ENCODE data around the gene BCL2A1.
"Not testable (repeated sequence)": the region's sequence is repeated elsewhere in the genome, so short reads cannot be mapped to it uniquely, and the experiment has no call there.

BCL2A1 gene

DNA sequence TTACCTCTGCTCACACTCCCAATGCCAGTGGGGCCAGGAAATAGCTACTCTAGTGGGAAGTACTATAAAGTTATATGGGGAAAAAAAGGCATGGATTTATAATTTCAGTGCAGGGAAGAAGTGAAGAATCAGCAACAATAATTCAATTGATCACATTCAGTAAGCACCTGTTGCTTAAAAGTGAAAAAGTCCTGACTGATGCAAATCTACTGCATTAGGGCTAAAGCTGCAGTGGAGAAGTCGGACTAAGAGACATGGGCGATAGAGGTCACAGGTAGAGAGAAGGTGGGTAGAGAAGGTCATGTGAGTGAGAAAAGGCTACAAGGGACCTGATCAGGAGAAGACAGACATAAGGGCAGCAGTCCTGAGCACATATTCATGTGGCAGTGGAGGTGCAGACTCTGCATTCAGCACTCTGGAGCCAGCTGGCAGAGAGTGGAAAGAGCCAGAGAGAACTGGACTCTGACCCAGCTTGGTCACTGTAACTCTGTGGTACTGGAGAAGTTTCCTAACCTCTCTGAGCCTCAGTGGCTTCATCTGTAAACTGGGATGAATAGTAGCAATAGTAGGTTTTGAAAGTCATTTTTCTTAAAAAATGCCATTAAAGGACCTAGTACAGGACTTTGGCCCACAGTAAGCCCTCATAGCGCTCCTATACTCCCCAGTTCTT is 17.6 kb upstream of the BCL2A1 start:
- no peak for DNase-seq

DNA sequence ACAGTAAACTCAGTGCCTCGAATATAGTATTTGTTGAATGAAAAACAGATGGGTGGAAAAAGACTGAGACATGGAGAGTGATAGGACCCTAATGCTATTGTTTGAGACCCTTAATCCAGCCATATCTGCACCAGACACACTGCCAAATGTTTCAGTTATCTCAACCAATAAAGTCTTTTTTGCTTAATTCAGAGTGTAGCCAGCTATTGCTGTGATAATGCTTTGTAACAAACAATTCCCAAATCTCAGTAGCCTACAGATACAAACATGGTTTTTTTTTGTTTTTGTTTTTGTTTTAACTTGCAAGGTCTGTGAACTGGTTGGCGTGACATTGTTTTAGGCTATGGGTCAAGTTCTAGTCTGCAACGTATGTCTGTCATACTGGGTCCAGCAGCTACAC is 17.0 kb upstream of the BCL2A1 start:
- no peak for DNase-seq

DNA sequence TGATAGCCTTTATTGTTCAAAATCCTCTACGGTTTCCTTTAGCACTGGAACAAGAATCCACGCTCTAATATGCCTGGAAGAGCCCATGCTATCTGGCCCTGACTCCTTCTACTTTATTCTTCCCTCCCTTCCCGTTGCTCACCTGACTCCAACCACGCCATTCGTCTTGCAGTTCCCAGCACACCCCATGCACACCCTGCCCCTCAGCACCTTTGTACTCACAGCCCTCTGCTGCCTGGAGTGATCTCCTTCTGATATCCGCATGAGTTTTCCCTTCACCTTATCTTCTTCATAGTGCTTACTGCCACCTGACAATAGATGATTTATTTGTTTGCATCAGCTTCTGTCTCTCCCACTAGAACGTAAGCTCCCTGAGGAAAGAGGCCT is 16.6 kb upstream of the BCL2A1 start:
- no peak for DNase-seq

DNA sequence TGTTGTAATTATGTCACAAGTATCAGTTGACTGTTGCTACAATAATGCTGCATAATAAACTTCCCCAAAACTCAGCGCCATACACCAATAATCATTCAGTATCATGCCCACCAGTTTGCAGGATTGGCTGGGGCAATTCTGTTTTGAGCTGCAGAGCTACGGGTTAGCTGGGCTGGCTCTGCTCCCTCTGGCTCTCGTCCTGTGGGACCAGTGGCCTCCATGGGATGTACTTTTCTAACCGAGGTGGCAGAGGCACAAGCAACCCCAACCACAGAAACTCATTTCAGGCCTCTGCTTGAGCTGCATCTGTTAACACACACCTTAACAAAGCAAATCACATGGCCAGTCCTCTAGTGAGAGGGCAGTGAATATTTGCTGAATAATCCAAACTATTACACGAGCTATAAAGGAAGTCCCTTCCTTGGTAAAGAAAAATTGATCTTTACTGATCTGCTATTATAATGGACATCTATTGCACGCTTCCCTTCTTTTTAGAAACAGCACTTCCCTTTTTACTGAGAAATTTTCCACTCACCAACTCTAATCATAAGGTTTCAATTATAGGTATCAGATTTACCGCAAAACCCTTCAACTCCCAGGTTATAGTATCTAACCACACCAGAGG is 10.9 kb upstream of the BCL2A1 start:
- no peak for DNase-seq

DNA sequence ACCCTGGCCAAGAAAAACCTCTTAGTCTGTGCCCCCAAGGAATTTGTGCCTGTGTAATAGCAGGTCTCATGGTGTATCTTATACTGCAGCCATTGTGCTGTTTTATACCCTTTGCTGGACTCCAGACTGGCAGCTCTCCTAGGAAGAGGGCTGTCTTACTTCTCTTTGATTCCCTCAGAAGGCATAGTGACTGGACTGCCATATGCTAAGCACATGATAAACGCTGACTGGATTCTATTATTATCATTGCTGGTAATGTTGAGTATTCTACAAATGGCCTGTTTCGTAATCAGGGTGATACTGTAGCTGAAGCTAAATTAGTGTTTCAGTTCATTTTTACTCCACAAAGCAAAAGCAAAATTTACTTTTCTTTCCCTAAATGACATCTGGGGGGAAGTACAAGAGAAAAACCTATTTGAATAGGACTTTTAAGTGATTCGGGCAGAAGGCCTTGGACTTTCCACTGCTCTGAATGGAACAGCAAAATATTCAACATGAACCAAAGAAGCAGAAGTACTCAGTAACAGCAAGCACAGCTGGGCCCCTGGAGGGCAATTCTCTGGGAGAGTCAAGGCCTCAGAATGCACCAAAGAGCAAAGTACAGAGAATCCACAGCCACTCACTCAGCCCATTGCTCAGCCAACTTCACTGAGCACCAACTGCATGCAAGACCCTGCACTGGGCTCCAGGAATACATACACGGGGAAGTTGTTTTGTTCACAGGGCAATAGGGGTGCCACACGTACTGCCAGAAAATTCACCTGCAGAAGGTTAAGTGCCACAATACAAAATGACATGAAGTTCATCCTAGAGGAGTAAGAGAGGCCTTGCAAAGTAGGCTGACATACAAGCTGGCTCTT is 7.9 kb upstream of the BCL2A1 start:
- DNase-seq, result no peak

DNA sequence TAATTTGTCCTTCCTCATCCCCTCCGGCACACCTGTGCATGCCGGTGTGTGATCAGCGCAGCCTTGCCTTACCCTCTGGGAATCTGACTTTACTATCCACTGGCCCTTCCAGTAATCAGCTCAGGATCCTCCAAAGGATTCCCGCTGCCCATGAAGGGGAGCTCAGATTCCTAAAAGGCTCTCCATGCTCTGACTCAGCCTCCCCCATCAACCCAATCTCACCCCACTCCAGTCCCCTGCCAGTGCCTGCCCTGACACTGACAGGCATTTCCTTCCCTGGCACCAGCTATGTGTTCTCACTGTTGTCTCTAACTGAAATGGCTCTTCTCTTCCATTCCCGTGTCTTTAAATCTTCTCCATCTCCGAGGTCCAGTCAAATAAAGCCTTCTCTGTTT is 7.3 kb upstream of the BCL2A1 start:
- no peak for DNase-seq

DNA sequence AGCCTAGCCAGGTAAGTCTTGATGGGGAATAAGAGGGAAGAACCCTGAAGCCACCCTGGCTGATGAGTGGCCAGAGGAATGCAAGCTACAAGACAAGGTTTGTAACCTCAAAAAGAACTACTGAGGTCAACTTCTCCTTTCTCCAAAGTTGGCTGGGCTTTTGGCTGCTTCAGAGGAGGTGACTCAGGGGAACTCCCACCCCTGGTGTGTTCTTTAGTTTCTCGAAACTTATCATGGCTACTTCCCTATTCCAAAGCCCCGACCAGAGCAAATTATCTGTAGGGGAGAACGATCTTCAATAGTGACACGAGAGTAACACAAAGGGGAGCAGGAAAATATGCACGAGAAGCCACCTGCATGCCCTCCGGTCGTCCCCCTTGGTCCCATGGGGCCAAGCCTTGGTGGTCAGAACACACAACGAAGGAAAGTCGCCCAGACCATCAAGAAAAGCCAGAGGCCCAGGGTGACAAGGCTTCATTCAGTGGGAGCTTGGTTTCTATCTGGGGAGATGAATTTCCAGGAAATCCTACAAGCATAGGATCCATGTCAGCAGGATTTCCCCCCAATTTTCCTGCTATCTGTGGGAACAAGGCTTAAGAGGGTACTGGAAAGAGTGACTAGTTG is 6.5 kb upstream of the BCL2A1 start:
- DNase-seq, result no peak

DNA sequence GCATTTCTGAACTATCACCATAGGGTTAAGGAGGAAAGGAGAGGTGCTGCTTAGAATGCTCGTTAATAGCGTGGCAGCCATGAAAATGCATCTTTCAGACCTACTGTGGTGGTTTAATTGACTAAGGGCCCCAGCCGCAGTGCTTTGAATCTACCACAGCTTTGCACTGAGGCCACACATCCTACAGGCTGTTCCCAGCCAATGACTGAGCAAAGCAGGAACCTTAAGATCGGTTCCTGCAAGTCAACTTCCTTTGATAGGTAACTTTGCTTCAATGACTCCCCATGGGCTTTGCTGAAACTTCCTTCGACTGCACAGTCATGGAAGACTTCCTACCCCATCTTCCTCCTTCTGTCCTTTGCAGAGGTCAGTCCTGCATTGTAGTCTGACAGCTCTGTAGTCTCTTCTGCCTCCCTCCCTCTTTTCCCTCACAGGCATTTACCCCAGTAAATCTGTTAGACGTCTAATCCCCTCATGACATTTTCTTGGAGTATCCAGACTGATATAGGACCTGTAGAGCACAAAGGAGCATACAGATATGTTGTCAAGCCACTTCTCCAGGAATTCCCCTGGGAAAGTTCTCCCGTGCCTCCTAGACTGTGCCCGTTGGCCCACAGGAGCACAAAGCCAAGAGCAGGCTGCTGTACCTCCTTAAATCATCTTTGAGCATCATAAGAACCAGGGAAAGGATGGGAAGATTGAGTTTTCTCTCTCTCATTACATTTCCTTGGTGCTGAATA is 2.6 kb upstream of the BCL2A1 start:
- no peak for DNase-seq

DNA sequence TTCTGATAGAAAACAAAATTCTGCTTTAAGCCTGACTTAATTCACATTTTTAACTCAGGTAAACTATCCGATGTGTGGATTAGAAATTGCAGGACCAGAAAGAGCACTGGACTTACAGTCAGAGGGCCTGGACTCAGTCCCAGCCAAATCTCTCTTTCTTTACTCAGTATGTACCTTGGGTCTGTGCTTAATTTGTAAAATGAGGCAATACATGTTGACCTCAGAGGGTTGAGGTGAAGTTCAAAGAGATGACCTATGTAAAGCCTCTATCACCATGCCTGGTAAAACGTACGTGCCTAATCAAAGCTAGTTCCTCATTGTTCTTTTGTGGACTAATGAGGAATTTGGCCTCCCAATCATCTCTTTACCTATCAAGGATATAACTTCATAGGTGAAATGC is 1.9 kb upstream of the BCL2A1 start:
- no peak for DNase-seq

DNA sequence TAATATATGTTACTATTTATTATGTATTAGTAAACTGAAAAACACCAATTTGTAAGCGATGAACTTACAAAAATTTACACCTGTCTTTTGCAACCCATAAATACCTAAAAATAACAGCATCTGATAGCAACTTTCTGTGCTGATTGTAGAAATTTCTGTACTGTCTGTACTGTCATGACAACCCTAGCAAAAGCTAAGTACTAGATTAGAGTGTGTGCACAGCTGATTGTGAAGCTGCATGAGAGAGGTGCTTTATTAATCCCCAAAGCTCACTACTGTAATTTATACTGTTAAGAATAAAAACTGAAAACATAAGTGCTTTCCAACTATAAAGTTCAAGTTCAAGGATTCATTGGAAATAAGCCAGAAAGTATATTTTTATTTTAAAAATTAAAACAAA is 815 bp downstream of the BCL2A1 start:
- DNase-seq, result no peak

DNA sequence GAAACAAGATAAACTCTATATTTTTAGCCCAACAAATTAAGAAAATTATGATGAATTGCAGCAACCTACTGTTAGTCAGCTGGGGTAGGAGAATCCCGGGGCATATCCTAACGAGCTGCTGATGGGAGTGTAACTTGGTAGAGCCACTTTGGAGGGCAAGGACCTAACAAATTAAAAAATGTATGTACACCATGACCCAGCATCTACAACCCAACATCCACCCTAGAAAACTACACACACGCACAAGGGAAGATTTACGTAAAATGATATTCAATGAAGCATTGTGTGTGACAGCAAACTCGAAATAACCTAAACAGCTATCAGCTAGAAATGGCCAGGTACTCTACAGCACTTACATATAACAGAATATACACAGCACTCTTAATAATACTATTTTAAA is 1.9 kb downstream of the BCL2A1 start:
- DNase-seq, result no peak

DNA sequence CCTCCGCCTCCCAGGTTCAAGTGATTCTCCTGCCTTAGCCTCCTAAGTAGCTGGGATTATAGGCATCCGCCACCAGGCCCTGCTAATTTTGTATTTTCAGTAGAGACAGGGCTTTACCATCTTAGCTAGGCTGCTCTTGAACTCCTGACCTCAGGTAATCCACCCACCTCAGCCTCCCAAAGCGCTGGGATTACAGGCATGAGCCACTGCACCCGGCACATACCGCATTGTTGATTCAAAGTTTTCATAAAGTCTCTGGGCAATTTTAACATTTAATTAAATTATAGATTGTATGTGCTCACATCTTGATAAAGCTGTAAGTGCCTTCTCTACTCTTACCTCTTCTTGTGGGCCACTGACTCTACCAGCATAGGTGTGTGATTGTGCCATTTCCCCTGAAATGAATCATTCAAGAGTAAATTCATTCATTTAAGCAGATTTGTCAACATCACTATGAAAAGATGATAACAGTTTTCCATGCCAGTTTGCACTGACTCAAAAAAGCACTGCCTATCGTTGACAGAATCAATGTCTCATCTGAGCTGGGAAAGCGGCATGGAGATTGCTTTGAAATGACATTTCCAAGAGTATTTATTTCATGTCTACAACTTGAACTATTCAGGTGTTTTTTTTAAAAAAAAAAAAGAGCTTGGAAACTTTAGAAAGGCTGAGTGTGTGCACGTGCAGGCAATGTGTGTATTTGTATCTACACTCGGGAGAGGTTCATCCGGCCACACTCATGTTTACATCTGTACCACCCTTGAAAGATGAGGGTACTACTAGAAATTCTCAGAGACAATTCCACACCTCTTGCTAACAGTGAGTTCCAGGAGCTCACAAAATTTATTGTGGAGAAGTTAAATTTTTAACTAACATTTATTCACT is 3.5 kb downstream of the BCL2A1 start:
- DNase-seq, result no peak

DNA sequence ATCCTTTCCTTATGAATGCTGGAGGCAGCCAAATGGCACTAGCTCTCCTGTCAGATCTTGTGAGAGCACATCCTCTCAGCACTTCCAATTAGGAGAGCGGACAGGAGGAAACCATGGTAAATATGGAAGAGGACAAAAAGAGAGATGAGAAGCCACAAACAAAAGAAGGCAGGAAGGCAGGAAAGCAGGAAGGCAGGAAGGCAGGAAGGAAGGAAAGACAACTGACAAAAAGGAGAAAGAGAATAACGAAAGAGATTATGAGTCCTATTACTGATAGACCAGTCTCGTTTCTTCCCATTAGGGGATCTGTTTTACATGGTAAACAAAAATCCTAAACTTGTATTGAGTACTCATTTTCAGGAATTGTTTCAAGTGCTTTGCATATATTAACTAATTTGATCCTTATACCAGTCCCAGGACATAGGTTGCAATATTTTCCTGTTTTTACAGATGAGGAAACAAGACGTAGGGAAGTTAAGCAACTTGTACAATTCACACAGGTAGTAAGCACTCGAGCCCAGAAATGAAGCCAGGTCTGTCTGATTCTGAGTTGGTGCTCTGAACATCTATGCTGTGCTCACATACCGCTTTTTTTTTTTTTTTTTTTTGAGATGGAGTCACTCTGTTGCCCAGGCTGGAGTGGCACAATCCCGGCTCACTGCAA is 4.2 kb downstream of the BCL2A1 start:
- no peak for DNase-seq

DNA sequence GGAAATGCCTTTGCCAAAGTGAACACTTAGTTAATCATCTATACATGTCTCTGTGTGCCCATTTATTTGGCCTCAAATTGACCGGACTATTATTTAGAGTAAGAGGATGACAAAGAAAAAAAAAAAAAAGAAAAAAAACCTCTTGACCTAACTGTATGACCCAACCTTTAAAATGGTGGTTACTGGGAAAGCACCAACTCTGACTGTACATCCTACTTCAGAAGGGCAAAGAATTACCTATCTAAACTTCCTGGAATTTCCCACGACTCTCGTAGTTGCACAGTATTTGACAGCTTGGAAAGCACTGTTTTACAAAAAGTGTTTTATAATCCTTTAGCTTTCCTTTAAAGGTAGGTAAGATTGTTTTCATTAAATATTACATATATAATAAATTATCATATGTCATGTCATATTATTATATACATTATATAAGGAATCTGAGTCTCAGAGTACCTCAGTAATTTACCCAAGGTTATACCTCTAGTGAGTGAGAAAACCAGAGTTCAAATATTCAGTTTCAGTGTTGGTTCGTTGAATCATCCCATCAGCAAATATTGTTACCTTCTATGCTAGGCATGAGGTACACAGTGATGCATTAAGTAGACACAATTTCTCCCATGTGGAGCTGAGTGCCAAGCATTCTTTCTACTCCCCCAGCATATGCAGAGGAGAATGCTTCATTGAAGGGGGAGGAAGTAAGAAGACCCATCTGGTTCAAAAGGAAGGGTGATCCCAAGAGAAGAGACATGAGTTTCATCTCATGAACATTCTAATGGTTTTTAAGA is 5.0 kb downstream of the BCL2A1 start:
- DNase-seq, result no peak

DNA sequence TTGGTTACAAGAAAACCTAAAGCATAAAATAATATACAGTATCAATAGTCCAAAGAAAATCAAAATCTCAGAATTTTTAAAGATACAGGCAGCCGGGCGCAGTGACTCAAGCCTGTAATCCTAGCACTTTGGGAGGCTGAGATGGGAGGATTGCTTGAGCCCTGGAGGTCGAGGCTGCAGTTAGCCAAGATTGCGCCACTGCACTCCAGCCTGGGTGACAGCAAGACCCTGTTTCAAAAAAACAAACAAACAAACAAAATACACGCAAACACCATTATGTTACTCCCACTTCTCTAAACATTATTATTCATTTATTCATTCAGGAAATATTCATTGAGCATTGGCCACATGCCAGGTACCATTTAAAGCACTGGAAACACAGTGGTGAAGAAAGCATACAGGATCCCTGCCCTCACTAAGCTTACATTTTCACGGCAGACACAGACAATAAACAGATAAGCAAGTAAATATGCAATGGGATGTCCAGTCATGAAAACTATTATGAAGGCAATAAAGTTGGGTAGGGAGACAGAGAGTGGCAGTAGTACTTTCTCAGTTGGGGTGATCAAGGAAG is 6.7 kb downstream of the BCL2A1 start:
- DNase-seq, result no peak

DNA sequence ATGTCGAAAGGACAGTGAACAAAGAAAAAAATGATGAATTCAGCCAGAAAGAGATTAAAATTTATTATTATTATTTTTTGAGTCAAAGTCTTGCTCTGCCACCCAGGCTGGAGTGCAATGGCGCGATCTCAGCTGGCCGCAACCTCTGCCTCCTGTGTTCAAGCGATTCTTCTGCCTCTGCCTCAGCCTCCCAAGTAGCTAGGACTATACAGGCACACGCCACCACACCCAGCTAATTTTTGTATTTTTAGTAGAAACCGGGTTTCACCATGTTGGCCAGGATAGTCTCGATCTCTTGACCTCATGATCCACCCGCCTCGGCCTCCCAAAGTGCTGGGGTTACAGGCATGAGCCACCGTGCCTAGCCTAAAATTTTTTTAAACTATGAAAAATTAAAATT is 8.1 kb downstream of the BCL2A1 start:
- DNase-seq, result not testable (repeated sequence)

DNA sequence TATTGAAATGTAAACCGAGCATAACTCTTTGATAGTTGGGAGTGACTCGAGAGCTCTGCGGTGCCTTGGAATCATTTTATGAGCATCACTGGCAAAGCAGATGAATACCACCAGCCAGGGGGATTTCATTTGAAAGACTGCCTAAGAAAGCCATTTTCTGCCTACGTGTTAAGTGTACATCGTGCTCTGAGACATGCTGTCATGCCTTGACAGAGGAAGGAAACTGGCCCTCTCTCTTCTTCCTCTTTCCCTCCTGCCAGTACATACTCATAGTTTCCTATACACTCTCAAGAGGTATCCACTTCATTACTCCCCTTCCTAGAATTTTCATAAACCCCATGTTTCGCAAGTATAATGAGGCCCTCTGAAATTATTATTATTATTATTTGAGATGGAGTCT is 8.8 kb downstream of the BCL2A1 start:
- DNase-seq, result no peak

DNA sequence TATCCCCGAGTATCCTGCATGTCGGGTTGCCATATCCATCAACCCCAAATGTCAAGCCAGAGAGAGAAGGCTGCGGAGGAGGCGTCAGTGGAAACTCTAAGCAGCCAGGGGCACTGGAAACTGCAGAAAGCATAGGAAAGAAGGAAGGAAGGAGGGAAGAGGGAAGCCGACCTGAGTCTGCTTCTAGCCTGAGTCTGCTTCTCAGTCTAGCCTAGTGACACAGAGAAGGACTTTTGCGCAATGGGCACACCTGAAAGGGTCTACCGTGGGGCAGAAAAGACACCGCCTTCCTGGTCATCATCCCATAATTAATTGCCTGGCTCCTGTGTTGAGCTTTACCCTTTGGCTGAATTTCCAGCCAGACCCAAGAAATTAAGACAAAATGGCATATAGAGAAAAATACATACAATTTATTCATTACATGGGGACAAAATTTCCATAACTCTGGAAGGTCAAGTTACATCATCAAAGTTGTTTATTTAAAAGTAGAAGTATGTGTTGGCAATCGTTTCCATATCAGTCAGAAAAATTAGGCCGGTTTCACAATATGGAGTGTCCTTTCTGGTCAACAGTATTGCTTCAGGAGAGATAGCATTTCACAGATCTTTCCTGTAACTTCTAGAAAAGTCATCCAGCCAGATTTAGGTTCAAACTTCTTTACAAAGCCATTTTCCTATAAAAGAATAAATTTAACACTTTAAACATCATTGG is 10.3 kb downstream of the BCL2A1 start:
- no peak for DNase-seq

DNA sequence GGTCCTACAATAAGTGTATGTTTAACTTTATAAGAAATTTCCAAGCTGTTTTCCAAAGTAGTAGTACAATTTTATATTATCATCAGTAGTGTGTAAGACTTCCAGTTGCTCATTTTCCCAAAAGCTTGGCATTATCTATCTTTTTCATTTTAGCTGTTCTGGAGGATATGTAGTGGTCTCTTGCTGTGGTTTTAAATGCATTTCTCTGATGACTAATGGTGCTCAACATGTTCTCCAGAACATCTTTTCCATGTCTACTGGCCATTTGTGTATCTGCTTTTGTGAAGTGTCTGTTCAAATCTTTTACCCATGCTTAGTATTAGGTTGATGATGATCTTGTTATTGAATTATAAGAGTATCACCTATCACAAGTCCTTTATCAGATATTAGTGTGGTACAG is 13.3 kb downstream of the BCL2A1 start:
- no peak for DNase-seq
